Measurements from ENCODE around the gene CEP170B.

GRCh38 chr14:104821229-104821945, 43.7 kb upstream of the CEP170B start:
- TF ChIP-seq, protein P1, sequence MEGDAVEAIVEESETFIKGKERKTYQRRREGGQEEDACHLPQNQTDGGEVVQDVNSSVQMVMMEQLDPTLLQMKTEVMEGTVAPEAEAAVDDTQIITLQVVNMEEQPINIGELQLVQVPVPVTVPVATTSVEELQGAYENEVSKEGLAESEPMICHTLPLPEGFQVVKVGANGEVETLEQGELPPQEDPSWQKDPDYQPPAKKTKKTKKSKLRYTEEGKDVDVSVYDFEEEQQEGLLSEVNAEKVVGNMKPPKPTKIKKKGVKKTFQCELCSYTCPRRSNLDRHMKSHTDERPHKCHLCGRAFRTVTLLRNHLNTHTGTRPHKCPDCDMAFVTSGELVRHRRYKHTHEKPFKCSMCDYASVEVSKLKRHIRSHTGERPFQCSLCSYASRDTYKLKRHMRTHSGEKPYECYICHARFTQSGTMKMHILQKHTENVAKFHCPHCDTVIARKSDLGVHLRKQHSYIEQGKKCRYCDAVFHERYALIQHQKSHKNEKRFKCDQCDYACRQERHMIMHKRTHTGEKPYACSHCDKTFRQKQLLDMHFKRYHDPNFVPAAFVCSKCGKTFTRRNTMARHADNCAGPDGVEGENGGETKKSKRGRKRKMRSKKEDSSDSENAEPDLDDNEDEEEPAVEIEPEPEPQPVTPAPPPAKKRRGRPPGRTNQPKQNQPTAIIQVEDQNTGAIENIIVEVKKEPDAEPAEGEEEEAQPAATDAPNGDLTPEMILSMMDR (conservative IDR thresholded peaks at IDR 0.05 in 1 of 2, IDR thresholded peaks at IDR 0.05 in 1 of 2; ENCODE audit: low read depth in 1 of 2, low read length in 2 of 2) = no peak
- no peak for TF ChIP-seq EZH2 (IDR thresholded peaks at IDR 0.05; ENCODE audit: low read length, missing control alignments)

Data from fibroblast of lung (primary cell).